ENCODE measurements around the gene RPS3. TPM values are rescaled to one million over a fixed set of nuclear protein-coding genes. Genes with fewer than 3 reads are reported as not detected.

RPS3 gene
- total and polyA plus RNA-seq, 9 of the 15 experiments (the other 6 are each of a cell fraction or from before 2014, with no cell fraction given): 2,700 to 5,771 (median 3,679) TPM

- TF ChIP-seq NCOA2 (IDR thresholded peaks at IDR 0.05; ENCODE audit: partially characterized antibody in 2 of 2) (no peak), ZMIZ1 (IDR thresholded peaks at IDR 0.05; ENCODE audit: low read depth in 2 of 2, low read length in 2 of 2) (no peak), GATA2 (CRISPR knock-in tag; IDR thresholded peaks at IDR 0.05) (no peak), ZBTB7A (IDR thresholded peaks at IDR 0.05; ENCODE audit: borderline replicate concordance, control insufficient read depth, low read depth, low read length) (no peak), LEF1 (IDR thresholded peaks at IDR 0.05) (peak; percentile 38; the same call in 1 of the 2 replicates), MED1 (CRISPR knock-in tag; IDR thresholded peaks at IDR 0.05; ENCODE audit: borderline replicate concordance) (no peak), NBN (IDR thresholded peaks at IDR 0.05; ENCODE audit: low read depth) (0 out of 2 replicates have a peak, but pooled peaks have one; percentile 43), C11orf30 (IDR thresholded peaks at IDR 0.05; ENCODE audit: low read depth) (peak; percentile 61), RBM14 (IDR thresholded peaks at IDR 0.05; ENCODE audit: borderline replicate concordance, insufficient read depth, low read depth, low read length) (no peak)
- TF ChIP-seq, protein P1, sequence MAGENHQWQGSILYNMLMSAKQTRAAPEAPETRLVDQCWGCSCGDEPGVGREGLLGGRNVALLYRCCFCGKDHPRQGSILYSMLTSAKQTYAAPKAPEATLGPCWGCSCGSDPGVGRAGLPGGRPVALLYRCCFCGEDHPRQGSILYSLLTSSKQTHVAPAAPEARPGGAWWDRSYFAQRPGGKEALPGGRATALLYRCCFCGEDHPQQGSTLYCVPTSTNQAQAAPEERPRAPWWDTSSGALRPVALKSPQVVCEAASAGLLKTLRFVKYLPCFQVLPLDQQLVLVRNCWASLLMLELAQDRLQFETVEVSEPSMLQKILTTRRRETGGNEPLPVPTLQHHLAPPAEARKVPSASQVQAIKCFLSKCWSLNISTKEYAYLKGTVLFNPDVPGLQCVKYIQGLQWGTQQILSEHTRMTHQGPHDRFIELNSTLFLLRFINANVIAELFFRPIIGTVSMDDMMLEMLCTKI (IDR thresholded peaks at IDR 0.05; ENCODE audit: partially characterized antibody): no peak
- TF ChIP-seq, protein P2, sequence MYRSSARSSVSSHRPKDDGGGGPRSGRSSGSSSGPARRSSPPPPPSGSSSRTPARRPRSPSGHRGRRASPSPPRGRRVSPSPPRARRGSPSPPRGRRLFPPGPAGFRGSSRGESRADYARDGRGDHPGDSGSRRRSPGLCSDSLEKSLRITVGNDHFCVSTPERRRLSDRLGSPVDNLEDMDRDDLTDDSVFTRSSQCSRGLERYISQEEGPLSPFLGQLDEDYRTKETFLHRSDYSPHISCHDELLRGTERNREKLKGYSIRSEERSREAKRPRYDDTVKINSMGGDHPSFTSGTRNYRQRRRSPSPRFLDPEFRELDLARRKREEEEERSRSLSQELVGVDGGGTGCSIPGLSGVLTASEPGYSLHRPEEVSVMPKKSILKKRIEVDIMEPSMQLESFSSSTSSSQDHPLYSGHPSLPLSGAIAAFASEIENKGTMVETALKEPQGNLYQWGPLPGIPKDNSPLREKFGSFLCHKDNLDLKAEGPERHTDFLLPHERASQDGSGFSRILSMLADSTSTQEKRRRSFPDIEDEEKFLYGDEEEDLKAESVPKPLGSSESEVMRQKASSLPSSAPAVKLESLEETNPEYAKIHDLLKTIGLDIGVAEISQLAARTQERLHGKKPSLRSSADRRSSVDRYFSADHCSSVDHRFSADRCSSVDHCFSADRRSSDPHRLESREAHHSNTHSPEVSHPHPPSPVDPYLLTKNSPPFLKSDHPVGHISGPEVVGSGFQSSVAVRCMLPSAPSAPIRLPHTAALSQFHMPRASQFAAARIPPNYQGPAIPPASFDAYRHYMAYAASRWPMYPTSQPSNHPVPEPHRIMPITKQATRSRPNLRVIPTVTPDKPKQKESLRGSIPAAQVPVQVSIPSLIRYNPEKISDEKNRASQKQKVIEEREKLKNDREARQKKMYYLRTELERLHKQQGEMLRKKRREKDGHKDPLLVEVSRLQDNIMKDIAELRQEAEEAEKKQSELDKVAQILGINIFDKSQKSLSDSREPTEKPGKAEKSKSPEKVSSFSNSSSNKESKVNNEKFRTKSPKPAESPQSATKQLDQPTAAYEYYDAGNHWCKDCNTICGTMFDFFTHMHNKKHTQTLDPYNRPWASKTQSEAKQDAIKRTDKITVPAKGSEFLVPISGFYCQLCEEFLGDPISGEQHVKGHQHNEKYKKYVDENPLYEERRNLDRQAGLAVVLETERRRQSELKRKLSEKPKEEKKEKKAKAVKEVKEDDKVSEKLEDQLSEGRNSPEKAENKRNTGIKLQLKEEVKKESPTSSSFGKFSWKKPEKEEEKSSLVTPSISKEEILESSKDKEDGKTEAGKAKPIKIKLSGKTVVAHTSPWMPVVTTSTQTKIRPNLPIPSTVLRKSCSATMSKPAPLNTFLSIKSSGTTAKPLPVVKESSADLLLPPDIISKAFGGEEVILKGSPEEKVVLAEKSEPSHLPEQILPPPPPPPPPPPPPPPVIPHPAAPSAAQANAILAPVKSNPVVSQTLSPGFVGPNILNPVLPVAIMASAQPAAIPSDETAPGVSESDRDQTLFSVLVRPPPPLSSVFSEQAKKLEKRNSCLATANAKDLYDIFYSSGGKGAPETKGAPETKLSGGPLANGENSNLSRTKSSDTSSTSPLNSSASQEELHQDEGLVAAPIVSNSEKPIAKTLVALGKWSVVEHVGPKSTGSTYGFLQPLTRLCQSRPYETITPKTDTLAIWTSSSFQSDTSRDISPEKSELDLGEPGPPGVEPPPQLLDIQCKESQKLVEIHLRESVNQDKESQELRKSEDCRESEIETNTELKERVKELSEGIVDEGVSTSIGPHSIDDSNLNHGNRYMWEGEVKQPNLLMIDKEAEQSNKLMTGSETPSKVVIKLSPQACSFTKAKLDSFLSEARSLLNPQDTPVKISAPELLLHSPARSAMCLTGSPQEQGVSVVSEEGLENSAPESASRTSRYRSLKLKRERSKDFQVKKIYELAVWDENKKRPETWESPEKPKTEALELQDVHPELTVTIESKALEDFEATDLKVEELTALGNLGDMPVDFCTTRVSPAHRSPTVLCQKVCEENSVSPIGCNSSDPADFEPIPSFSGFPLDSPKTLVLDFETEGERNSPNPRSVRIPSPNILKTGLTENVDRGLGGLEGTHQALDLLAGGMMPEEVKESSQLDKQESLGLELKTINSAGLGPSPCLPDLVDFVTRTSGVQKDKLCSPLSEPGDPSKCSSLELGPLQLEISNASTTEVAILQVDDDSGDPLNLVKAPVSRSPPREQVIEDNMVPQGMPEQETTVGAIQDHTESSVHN (IDR thresholded peaks at IDR 0.05; ENCODE audit: borderline replicate concordance in 1 of 2, low read depth in 1 of 2): no peak
These were observed 27.1 kb upstream of the RPS3 start (continued) for GRCh38 chr11:75371949-75372876.

All from K562 (cell line).